ENCODE data around the gene ISM2. TPM values are rescaled to one million over a fixed set of nuclear protein-coding genes. Genes with fewer than 3 reads are reported as not detected.

Gene ISM2
- total RNA-seq, 1 experiment from 2014 or later: 2.6 TPM

DNA sequence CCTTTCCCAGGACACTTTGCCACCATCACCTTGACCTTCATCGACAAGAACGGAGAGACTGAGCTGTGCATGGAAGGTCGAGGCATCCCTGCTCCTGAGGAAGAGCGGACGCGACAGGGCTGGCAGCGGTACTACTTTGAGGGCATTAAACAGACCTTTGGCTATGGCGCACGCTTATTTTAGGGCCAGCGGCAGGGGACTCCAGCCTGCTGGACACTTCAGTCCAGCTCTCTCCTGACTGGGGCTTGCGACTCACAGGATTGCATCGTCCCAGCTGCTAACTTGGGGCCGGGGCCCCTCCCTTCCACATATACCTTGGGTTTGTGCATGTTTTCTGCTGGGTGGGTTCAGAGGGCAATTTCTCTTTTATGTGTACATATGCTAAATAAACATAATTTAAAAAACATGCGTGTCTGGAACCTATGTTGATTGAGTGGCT lies 29.5 kb downstream of the ISM2 start:
- no peak for DNase-seq (ENCODE audit: low read depth, low spot score)
- TF ChIP-seq, protein P1, sequence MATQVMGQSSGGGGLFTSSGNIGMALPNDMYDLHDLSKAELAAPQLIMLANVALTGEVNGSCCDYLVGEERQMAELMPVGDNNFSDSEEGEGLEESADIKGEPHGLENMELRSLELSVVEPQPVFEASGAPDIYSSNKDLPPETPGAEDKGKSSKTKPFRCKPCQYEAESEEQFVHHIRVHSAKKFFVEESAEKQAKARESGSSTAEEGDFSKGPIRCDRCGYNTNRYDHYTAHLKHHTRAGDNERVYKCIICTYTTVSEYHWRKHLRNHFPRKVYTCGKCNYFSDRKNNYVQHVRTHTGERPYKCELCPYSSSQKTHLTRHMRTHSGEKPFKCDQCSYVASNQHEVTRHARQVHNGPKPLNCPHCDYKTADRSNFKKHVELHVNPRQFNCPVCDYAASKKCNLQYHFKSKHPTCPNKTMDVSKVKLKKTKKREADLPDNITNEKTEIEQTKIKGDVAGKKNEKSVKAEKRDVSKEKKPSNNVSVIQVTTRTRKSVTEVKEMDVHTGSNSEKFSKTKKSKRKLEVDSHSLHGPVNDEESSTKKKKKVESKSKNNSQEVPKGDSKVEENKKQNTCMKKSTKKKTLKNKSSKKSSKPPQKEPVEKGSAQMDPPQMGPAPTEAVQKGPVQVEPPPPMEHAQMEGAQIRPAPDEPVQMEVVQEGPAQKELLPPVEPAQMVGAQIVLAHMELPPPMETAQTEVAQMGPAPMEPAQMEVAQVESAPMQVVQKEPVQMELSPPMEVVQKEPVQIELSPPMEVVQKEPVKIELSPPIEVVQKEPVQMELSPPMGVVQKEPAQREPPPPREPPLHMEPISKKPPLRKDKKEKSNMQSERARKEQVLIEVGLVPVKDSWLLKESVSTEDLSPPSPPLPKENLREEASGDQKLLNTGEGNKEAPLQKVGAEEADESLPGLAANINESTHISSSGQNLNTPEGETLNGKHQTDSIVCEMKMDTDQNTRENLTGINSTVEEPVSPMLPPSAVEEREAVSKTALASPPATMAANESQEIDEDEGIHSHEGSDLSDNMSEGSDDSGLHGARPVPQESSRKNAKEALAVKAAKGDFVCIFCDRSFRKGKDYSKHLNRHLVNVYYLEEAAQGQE (IDR thresholded peaks at IDR 0.05; ENCODE audit: insufficient read depth in 1 of 2, low read depth in 2 of 2, low read length in 1 of 2): no peak
- TF ChIP-seq, protein P2, sequence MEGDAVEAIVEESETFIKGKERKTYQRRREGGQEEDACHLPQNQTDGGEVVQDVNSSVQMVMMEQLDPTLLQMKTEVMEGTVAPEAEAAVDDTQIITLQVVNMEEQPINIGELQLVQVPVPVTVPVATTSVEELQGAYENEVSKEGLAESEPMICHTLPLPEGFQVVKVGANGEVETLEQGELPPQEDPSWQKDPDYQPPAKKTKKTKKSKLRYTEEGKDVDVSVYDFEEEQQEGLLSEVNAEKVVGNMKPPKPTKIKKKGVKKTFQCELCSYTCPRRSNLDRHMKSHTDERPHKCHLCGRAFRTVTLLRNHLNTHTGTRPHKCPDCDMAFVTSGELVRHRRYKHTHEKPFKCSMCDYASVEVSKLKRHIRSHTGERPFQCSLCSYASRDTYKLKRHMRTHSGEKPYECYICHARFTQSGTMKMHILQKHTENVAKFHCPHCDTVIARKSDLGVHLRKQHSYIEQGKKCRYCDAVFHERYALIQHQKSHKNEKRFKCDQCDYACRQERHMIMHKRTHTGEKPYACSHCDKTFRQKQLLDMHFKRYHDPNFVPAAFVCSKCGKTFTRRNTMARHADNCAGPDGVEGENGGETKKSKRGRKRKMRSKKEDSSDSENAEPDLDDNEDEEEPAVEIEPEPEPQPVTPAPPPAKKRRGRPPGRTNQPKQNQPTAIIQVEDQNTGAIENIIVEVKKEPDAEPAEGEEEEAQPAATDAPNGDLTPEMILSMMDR (IDR thresholded peaks at IDR 0.05): no peak
- TF ChIP-seq POLR2AphosphoS5 (IDR thresholded peaks at IDR 0.05; ENCODE audit: low read depth, low read length) (no peak), TCF7L2 (IDR thresholded peaks at IDR 0.05; ENCODE audit: low read depth, low read length) (no peak), SIN3A (IDR thresholded peaks at IDR 0.05; ENCODE audit: borderline replicate concordance, insufficient read depth, low read depth, low read length) (no peak)

DNA sequence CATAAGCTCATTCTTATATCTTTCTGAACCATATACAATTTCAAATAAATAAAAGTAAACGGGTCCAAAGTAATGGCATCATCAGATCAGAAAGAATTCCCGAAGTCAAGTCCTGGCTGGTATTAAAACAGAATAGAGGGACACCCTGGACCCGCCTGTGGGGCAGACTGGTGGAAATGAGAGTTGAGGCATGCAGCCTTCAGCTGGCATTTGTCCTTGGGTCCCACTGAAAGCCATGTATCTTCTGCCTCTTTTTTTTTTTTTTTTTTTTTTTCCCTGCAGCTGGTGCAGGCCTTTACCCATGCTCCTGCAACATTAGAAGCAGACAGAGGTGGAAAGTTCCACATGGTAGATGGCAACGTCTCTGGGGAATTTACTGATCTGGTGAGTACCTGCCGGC lies 30.8 kb downstream of the ISM2 start:
- peaks cover 9% of the 10 kb centered on the region for H3K4me1 ChIP-seq (ENCODE audit: control insufficient read depth, insufficient read depth, low read length)
- no peaks in the 10 kb centered on the region for H3K27me3 ChIP-seq (ENCODE audit: control insufficient read depth, insufficient read depth, low read length)
- peaks cover 10% of the 10 kb centered on the region for H3K36me3 ChIP-seq (ENCODE audit: control insufficient read depth, insufficient read depth, low read length)
- POLR2A ChIA-PET: interaction anchor here (0.5 kb wide), 1 partner anchor 40 kb away, joined by 6 read pairs; no protein-coding TSS in a partner anchor
- ATAC-seq (no peak), DNase-seq (ENCODE audit: low read depth, low spot score) (no peak)
- CTCF ChIA-PET: interaction anchor here (0.6 kb wide), 1 partner anchor 165 kb away, joined by 3 read pairs; no protein-coding TSS in a partner anchor
- intact Hi-C loops (cut with micrococcal nuclease; ENCODE audit: unreplicated experiment) (loop anchor here (10.0 kb wide), 1 partner anchor 77 kb away; no protein-coding TSS in a partner anchor), in situ Hi-C loops (cut with HindIII; ENCODE audit: low pct_unique_long_range_greater_than_20kb, low sequenced_read_pairs) (no loop called here)
- TF ChIP-seq, protein P1 (IDR thresholded peaks at IDR 0.05; ENCODE audit: insufficient read depth in 1 of 2, low read depth in 2 of 2, low read length in 1 of 2): no peak
- TF ChIP-seq, protein P2 (IDR thresholded peaks at IDR 0.05): no peak
- TF ChIP-seq SIN3A (IDR thresholded peaks at IDR 0.05; ENCODE audit: borderline replicate concordance, insufficient read depth, low read depth, low read length): no peak
- TF ChIP-seq POLR2AphosphoS5 (IDR thresholded peaks at IDR 0.05; ENCODE audit: low read depth, low read length): no peak
- TF ChIP-seq TCF7L2 (IDR thresholded peaks at IDR 0.05; ENCODE audit: low read depth, low read length): no peak
- H3K9me3 ChIP-seq (ENCODE audit: control insufficient read depth, insufficient read depth, low read depth, low read length): no peaks in the 10 kb centered on the region
- BruUV-seq (replicated peaks): no TSS peak
- H3K27ac ChIP-seq (ENCODE audit: low read length): no peak overlapping the region
- H3K4me3 ChIP-seq (ENCODE audit: low read depth in 2 of 2, low read length in 2 of 2): no peak overlapping the region

More for the DNA sequence above, 29.5 kb downstream of the ISM2 start:
- CTCF ChIA-PET: no interaction called here
- intact Hi-C loops (cut with micrococcal nuclease; ENCODE audit: unreplicated experiment) (loop anchor here (10.0 kb wide), 1 partner anchor 76 kb away; no protein-coding TSS in a partner anchor), in situ Hi-C loops (cut with HindIII; ENCODE audit: low pct_unique_long_range_greater_than_20kb, low sequenced_read_pairs) (no loop called here)
- Histone ChIP-seq H3K4me3 (ENCODE audit: low read depth in 2 of 2, low read length in 2 of 2) (no peak overlapping the region), H3K9me3 (ENCODE audit: control insufficient read depth, insufficient read depth, low read depth, low read length) (no peaks in the 10 kb centered on the region), H3K27me3 (ENCODE audit: control insufficient read depth, insufficient read depth, low read length) (no peaks in the 10 kb centered on the region), H3K4me1 (ENCODE audit: control insufficient read depth, insufficient read depth, low read length) (peaks cover 9% of the 10 kb centered on the region), H3K27ac (ENCODE audit: low read length) (no peak overlapping the region), H3K36me3 (ENCODE audit: control insufficient read depth, insufficient read depth, low read length) (peaks cover 7% of the 10 kb centered on the region)
- ATAC-seq: no peak
- POLR2A ChIA-PET: no interaction called here
- BruUV-seq (replicated peaks): no TSS peak
